ENCODE measurements around the gene KIF2A. TPM values are rescaled to one million over a fixed set of nuclear protein-coding genes. Genes with fewer than 3 reads are reported as not detected.

KIF2A gene
- 64.6 and 76.3 TPM in 2 replicates for total RNA-seq (2014; rRNA removed; shearing (Covaris generic))

DNA sequence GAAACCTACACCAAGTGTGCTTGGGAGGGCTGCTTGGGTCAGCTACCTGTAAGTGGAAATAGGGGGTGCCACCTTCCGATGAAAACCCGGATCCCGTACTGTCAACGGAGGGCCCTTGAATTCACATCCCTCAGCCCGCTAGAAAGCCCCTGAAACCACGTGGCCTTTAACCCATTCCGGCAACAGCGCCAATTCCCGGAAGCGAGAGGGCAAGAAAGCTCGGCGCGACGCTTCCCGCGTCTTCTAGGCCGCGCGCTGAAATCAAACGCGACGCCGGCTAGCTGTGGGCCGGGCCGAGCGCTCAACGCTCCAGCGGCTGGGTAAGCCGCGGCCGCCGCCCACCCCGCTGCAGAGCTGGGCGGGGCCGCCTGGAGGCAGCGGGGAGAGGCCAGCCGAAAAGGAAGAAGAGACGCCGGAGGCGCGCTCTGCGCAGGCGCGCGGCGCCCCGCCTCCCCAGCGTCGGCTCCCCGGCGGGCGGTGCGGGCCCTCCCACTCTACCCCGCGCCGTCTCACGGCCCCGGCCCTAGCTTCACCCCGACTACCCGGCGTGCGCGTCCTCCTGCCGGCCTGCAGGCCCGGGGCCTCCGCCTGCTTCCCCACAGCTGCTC, at the start of gene KIF2A:
Gene KIF2A (plus strand): TSS at position 492 of the 608 bp plus-strand sequence. CDS start 267 bp downstream, outside the sequence.
- peak; percentile 83 for DNase-seq (ENCODE audit: low spot score)

DNA sequence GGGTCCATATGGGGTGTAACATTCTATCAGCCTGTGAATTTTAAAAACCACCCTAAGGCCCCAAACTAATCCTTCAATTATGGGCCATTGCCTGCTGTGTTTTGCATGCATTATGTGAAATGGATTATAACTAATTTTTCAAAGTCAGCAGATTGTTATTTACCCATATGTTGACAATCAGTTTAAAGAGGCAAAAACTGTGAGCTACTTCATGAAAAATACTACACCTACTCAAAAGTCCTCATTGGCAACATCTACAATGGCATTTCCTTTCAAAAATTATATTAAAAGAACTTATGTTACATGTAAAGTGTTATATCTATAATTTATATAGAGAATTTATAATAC, 49.0 kb upstream of the KIF2A start:
- DNase-seq (ENCODE audit: low spot score), result no peak

DNA sequence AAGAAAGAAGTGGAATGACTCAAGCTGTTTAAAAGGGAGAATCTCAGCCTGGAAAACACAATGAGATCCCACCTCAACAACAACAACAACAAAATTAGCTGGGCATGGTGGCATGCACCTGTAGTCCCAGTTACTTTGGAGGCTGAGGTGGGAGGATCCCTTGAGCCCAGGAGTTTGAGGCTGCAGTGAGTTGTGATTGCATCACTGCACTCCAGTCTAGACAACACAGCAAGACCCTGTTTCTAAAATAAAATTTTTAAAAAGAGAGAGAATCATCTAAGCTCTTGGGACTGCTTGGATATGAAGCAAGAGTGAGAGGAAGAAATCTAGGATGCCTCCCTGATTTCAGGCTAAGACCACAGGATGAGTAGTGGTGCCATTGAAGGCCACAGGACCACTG, 47.4 kb upstream of the KIF2A start:
- DNase-seq (ENCODE audit: low spot score), result no peak

DNA sequence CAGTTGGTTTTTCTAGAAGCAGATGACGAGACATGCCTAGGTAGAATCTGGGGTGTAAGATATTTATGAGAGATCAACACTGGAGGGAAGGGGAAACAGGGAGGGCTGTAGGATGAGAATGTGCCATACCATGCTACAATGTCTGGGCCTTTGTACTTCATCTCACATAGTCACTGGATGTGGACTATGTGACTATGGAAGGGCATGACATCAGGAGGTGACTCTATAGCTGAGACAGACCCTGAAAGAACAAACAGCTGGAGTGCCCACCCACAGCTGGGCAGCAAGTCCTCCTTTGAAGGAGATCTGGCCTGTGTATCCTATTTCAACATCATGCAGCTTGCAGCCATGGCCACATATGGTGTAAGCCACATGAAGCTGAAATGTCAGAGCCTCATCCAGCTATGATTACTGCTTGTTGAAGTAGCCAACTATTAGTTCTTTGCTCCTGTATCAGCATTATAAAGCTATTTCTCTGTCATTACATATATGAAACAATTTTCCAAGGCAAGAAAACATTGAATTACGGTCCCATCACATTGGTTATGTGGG, 46.2 kb upstream of the KIF2A start:
- no peak for DNase-seq (ENCODE audit: low spot score)

DNA sequence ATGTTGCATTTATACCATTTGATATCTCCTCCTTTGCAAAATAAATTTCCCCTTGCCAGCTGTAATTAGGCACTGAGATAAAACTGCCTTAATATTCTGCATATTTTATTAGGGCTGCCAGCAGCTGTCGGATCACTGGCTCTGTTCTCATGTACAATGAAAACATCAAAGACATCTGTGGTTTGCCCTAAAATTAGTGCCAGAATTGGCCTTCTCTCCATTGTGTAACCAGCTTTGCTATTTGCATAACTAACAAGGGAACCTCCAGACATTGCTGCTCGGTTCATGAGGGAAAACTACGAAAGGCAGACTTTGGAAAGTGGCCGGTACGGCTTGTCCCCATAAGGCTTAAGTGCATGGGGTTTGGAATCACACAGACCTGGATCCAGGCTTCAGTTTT, 45.5 kb upstream of the KIF2A start:
- DNase-seq (ENCODE audit: low spot score), result no peak

DNA sequence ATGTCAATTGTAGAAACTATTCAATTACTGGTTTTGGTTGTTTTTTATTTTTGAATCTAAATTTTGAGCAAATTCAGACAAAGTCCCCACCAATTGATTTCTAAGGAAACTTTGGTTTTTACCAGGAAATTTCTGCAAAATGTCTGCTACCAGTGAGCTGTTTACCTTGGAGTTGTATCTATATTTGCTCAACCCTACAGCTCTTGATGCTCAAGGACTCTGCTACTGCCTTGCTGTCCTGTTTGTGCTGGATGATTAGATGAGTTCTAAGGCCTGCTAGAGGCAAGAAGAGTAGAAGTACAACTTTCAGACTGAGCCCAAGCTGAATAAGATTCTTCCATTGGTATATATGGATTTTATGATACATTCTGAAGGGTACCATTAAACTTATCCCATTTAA, 42.6 kb upstream of the KIF2A start:
- DNase-seq (ENCODE audit: low spot score), result no peak

DNA sequence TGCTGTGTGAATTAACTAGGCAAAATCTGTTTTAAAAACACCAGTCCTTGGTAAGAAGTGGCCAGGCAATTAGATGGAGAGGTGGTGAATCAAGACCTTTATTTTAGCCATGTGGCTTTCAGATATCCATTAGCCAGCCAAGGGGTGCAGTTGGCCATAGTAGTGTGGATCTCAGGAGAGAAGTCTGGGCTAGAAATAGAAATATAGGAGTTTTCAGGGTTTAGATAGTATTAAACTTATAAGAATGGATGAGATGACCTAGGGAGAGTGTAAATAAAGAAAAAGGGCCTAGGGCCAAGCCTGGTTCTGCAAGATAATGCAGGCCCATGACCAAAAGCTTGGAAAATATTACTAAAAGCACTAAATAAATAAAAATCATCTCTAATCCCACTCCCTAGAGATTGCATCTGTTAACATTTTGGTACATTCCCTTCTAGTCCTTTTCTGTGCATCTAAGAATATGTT, 40.3 kb upstream of the KIF2A start:
- DNase-seq (ENCODE audit: low spot score), result no peak

DNA sequence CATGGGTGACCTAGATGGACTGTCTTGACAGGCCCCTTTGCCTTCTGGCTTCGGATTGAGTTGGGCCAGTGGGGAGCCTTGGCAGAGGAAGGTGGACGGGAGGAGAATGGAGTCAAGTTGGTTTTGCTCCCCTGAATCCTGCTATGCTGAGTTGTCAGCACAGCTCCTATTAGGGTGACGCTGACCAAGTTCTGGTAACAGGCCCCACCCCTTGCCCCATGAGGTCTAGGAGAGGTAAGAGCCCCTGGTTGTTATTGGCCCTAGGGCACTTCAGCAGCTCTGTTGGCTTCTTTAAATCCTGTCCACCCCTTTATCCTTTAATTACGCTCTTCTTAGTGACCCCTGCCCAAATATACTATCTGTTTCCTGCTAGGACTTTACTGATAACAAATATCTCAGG, 39.4 kb upstream of the KIF2A start:
- DNase-seq (ENCODE audit: low spot score), result no peak

DNA sequence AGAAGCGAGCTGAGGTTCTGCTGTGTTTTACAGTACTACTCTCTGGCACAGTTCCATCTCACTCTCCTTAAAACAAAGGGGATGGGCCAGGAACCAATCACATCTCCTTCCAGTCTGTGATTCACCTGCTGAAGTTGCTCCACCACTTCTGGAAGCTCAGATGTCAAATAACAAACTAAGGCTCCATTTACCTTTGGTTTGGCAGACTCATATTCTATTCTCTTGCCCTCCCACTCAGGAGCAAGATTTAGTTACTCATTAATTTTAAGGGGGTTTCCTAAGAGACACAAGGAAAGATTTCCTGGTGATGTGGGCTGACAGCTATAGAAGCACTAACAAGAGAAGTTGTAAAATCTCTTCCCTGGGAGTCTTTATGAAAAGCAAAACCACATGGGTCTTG, 37.8 kb upstream of the KIF2A start:
- peak; percentile 14 for DNase-seq (ENCODE audit: low spot score)

DNA sequence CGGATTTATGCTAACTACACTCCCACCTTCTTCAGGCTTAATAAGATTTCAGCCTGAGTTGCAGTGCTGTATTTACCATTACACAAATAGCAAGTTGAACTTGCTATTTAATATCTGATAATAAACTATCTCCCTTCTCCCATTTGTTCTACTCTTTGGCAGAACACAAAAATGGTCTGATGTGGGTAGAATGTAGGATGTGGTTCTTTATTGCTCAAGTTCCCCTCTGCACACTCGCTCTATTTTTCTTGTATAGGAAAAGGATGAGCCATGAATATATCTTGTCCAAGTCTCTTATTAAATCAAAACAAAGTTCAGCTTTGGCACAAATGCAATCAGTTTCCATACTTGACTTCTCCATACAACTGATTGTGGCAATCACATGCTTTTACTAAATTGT, 37.2 kb upstream of the KIF2A start:
- no peak for DNase-seq (ENCODE audit: low spot score)

DNA sequence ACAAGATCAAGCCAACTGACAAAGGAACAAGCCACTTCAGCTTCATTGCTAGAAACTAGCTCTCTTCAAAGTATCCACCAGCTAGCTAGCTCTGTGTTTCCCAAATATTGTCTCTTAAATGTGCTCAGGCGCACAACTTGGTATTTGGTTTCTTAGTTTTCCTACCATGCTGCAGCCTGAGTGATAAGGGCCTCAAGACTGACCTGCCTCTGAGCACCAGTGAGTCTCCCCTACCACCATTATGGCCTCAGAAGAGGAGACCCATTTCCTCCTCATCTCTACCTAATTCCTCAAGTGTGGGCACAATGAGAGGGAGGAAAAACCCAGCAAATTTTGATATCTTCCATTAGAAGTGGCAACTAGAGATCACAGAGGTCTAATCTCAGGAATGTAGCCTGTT, 34.6 kb upstream of the KIF2A start:
- no peak for DNase-seq (ENCODE audit: low spot score)

DNA sequence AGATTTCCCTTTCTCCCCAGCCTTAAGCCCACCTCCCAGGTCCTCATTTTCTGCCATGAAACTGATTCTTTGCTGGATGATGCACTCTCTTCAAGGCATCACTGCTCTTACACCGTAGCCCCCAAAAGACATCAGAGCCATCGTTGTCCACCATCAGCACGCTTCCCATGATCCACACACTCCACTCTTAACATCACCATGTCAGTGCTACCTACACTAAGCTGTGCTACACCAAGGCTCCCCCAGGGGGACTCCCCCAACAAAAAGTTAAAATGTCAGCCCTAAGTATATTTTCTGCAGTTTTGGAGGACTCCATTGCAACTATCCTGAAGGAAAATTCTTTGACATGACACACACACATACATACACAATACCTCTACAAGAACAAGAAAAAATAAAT, 34.1 kb upstream of the KIF2A start:
- DNase-seq (ENCODE audit: low spot score), result no peak

DNA sequence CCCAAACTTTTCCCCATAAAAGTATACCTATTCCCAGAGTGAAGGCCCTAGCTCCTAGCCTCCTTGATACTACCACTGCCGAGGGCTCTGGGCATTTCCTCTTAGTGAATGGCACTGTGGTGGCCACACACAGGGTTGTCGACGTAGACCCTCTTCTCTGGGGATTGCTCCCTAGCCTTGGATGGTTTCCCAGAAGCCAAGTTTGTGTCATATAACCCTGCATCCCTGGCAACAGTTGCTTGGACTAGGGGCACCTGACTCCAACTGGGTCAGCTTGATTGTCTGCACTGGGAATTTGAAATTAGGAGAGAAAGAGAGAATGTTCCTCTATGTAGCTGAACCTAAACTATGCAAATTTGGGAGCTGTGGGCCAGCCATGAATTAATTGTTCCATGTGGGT, 32.3 kb upstream of the KIF2A start:
- DNase-seq (ENCODE audit: low spot score), result no peak

DNA sequence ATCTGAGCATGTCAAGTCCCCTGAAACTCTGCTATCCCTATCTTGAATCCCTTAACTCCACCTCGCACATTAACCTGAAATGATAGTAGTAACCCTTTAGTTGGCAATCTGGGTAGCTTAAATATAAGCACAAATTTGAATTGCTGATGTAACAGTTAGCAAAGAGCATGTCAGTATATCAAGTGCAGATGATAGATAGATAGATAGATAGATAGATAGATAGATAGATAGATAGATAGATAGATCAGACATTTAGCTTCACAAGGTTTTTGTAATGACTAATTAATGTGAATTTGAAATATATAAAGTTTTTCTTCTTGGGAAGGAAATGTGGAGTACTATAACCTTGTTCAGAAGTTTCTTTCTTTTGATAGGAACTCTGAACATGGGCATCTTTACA, 30.4 kb upstream of the KIF2A start:
- DNase-seq (ENCODE audit: low spot score), result no peak

DNA sequence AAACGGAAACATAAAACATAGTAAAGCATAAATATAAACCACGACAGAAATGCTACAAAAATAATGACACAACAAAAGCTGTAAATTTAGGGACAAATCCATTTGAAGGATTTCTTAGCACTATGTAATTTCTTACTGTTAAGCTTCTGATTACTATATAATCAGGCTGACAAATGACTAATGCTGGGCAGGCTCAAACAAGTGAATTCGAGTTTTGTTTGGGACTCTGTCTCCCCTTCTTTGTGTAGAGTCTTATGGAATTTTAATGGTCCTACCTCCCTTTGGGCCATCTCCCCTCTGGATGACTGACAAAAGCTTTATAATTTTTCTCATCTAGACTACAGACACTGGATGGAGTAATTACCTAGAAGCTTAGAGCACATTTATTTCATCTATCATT, 24.6 kb upstream of the KIF2A start:
- DNase-seq (ENCODE audit: low spot score), result no peak

DNA sequence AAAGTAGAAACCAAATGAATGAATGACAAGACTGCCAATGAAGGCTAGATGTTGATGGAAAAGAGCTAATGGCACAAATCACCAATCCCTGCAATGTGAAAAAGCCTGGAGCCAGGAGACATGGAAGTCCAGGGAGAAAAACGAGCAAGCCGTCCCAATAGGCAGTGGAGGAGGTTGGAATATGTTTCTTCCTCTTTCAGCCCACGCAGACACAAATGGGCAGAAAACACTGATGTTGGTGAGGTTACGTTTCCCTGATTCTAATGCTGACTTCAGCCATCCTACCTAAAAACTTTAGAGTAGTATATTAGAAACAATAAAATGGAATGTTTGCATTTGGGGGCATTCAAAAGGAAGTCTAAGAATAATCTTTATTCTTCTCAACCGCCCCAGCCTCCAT, 23.9 kb upstream of the KIF2A start:
- DNase-seq (ENCODE audit: low spot score), result no peak

DNA sequence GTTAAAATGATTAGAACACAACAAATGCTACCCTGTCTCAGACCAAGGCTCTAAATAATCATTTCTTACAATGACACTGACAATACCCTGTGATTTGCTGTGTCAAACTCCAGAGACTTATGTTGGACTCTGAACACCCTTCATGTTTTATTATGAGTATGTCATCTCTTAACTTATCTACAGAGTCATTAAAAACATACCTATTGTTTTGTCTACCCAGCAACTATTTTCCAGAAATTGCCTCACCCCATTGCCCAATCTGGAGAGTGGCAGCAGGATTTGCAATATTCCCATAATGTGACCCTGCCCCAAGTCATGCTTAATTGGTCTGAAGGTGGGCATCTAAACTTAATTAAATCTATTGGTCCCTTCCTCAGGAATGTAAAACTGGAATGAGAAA, 23.0 kb upstream of the KIF2A start:
- DNase-seq (ENCODE audit: low spot score), result no peak

DNA sequence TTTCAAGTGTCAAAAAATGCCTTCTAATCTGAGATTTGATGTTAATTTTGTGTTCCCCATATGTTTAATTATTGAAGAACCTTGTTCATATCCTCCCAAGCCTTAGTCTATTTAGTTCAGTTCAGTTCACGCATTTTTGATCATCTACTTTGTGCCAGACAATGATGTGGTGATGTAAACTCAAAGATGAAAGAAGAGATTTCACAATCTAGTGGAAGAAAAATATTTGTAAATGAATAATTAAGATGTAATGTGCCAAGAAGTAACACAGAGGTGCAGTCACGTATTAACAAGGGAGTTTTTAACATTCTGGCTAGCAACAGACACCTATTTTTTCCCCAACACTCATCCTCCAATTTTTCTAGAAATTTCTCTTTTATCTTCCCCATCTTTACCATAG, 22.1 kb upstream of the KIF2A start:
- DNase-seq (ENCODE audit: low spot score), result no peak

DNA sequence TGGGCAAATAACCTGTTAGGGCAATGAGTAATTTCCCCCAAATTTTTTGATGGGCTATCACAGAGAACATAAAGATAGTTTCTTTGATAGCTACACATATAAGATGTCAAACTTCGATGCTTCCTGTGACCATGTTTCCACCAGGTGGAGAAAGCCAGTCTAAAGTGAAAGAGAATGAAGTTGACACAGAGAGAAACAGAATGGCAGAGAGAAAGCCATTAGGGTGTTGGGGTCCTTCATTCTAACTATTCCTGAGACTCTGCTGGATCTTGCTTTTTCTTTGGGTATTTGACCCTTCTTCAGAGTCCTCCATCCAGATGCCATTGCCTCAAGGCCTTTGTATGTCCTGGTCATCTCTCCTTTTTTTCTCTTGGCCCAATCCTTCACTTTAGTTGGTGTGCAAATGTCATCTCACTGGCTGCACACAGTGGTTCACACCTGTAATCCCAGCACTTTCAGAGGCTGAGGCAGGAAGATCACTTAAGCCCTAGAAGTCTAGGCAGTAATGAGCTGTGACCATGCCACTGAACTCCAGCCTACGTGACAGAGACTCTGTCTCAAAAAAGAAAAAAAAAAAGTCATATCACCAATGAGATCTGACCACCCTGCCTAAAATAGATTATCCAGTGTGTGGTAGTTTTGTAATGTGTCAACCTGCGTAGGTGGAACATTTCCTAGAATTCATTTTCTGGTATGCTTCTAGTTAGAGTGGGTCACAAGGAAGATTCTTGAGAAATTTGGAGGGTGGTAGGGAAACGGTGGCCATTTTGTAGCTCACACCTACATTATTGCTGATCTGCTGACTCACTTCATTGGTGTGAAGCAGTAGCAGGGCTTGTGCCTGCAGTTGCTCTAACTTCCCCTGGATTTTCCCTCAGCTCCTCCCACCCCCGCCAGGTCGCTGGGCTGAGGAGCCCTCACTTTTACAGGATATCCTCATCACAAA, 20.8 kb upstream of the KIF2A start:
- no peak for DNase-seq (ENCODE audit: low spot score)

DNA sequence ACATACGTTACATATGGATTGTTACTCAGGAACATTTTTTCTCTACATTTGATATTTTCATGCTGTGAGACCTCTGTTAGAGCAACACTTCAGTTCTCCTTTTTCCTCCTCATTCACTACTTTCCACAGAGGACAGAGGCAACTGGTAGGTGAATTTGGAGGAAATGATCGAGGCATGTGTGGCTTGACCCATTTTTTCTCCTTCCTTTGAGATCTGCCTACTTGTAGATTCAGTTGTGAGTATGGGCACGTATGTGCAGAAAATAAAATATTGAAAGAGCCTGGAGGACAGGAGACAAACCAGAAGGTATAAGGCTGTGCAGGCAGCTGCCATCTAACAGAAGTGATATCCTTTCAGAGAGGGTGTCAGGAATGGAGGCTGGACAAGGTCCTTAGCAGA, 19.2 kb upstream of the KIF2A start:
- no peak for DNase-seq (ENCODE audit: low spot score)

DNA sequence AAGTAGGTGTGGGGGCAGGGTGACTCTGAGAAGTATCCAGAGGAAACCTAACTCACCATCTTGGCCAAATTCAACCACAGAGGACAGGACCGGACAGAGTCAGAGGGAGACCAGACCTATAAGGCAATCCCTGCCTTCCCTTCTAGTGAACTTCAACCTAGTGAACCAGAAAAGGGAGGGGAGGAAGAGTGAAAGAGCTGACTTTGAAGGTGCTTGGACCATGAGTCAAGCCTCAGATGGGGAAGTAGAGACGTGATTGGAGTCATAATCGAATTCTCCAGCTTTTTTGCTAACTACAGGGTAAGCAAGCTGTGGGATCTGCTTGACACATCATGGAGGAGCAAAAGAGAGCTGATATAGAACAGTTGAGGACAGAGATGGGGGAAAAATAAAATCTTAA, 18.8 kb upstream of the KIF2A start:
- no peak for DNase-seq (ENCODE audit: low spot score)

DNA sequence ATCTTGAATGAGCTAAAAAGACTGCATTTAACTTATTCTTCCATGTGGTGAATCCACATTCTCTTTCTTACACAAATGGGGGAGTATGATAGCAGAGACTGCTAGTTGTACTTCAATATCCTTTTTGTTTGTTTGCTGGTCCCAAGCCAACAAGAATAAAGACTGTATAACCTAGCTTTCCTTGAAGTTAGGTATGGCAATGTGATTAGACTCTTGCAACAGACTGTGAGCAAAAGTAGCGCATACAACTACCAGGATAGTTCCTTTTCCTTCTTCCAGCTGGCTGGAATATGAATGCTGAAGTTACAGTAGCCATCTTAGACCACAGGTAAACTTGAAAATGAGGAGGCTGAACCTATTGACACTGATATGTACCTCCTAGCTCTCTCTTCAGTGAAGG, 17.9 kb upstream of the KIF2A start:
- DNase-seq (ENCODE audit: low spot score), result no peak

DNA sequence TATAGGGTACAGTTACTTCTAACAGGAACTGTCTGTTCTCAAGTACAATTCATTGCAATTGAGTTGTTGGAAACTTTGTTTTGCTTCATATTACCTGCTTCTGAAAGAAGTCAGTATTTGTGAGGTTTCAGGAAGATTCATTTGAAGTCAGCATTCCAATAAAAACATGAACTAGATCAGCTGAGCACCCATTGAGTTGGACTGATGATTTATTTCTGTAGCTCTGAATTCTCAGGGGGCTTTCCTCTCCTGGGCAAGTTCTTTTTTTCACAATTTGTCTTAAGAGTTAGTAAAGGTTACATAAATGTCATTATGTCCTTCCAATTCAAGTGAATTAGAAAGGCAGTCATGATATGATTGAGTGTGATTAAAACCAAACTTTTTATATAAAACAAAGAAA, 16.2 kb upstream of the KIF2A start:
- no peak for DNase-seq (ENCODE audit: low spot score)

Data from A172 (cell line).